Measurements from ENCODE around the gene MAN1B1. TPM values are rescaled to one million over a fixed set of nuclear protein-coding genes. Genes with fewer than 3 reads are reported as not detected.

Gene MAN1B1
- total RNA-seq, 1 donor from 2014 or later, result 34.1 TPM

GRCh38 chr9:137103206-137103999 lies 16.6 kb downstream of the MAN1B1 start:
- peaks cover 0 to 81% of the 10 kb centered on the region in 2 donors for H3K36me3 ChIP-seq
- no peaks in the 10 kb centered on the region for H3K4me1 ChIP-seq
- no peak for DNase-seq (ENCODE audit: extremely low spot score in 2 of 2)
- no peak overlapping the region for H3K27ac ChIP-seq
- H3K4me3 ChIP-seq, result no peak overlapping the region
- H3K9me3 ChIP-seq, result no peaks in the 10 kb centered on the region
- H3K27me3 ChIP-seq, result no peaks in the 10 kb centered on the region
- TF ChIP-seq POLR2A (IDR thresholded peaks at IDR 0.05) (no peak), CTCF (IDR thresholded peaks at IDR 0.05) (no peak), POLR2AphosphoS5 (IDR thresholded peaks at IDR 0.05; ENCODE audit: insufficient read depth in 1 of 2, low read depth in 1 of 2) (no peak)
- intact Hi-C loops (cut with DNase I), result no loop called here

GRCh38 chr9:137105814-137106661 lies 19.3 kb downstream of the MAN1B1 start:
- H3K36me3 ChIP-seq, result peaks cover 0 to 83% of the 10 kb centered on the region in 2 donors
- intact Hi-C loops (cut with DNase I), result no loop called here

GRCh38 chr9:137106662-137107250 lies 20.0 kb downstream of the MAN1B1 start:
- intact Hi-C loops (cut with DNase I), result no loop called here
- no peak for TF ChIP-seq POLR2AphosphoS5 (IDR thresholded peaks at IDR 0.05; ENCODE audit: insufficient read depth in 1 of 2, low read depth in 1 of 2)
- TF ChIP-seq CTCF (IDR thresholded peaks at IDR 0.05), result no peak
- TF ChIP-seq POLR2A (IDR thresholded peaks at IDR 0.05), result no peak
- H3K36me3 ChIP-seq, result peaks cover 0 to 81% of the 10 kb centered on the region in 2 donors

More at GRCh38 chr9:137105814-137106661, 19.3 kb downstream of the MAN1B1 start:
- H3K4me3 ChIP-seq, result no peak overlapping the region
- H3K4me1 ChIP-seq, result no peaks in the 10 kb centered on the region
- H3K27me3 ChIP-seq, result no peaks in the 10 kb centered on the region
- no peak for DNase-seq (ENCODE audit: extremely low spot score in 2 of 2)
- H3K9me3 ChIP-seq, result no peaks in the 10 kb centered on the region
- H3K27ac ChIP-seq, result no peak overlapping the region
- TF ChIP-seq CTCF (IDR thresholded peaks at IDR 0.05) (no peak), POLR2A (IDR thresholded peaks at IDR 0.05) (no peak), POLR2AphosphoS5 (IDR thresholded peaks at IDR 0.05; ENCODE audit: insufficient read depth in 1 of 2, low read depth in 1 of 2) (no peak)

GRCh38 chr9:137107312-137107921 lies 20.6 kb downstream of the MAN1B1 start:
- Histone ChIP-seq H3K9me3 (no peaks in the 10 kb centered on the region), H3K27ac (no peak overlapping the region), H3K27me3 (no peaks in the 10 kb centered on the region), H3K4me3 (no peak overlapping the region), H3K4me1 (no peaks in the 10 kb centered on the region), H3K36me3 (peaks cover 0 to 81% of the 10 kb centered on the region in 2 donors)
- TF ChIP-seq POLR2AphosphoS5 (IDR thresholded peaks at IDR 0.05; ENCODE audit: insufficient read depth in 1 of 2, low read depth in 1 of 2) (no peak), POLR2A (IDR thresholded peaks at IDR 0.05) (no peak), CTCF (IDR thresholded peaks at IDR 0.05) (no peak)
- intact Hi-C loops (cut with DNase I), result no loop called here
- DNase-seq (ENCODE audit: extremely low spot score in 2 of 2), result no peak

More at GRCh38 chr9:137106662-137107250, 20.0 kb downstream of the MAN1B1 start:
- Histone ChIP-seq H3K4me1 (no peaks in the 10 kb centered on the region), H3K9me3 (no peaks in the 10 kb centered on the region), H3K4me3 (no peak overlapping the region), H3K27ac (no peak overlapping the region), H3K27me3 (no peaks in the 10 kb centered on the region)
- DNase-seq (ENCODE audit: extremely low spot score in 2 of 2), result no peak
